ENCODE results near the gene HTRA3.

DNA sequence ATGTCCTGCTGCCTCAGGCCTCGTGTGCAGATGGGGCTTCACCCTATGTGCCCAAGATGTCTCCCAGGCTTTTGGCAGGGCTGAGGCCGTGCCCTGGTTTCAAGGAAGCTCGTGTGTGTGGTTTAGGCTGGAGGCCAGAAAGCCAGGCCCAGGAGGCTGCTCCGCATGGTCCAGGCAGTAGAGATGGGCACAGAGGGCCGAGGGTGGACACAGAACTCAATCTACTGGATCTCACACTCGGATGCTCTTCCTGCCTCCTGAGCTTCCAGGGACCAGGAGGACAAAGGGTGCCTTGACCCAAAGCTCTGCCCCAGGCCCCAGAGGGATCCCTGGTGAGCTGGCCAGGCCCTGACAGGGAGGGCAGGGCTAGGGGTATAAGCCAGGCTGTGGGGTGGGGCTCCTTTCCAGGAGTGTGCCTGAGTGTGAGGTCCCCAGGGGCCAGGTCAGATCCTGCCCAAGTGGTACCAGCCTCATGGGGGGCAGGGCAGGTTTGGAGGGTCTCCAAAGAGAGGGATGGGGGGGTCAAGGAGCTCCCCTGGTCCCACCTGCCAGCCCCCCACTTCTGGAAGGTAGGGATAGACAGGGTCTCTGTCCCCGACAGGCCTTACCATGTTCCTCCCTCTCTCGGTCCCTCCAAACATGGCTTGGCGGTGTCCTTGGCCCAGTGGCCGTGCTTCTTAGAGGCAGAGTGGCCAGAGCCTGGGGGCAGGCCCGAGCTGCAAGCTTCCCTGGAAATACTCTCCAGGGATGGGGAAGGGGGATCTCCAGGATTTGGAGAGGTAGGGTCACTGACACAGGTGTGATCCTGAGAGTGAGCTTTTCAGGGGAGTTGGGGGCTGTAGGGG, 23.8 kb downstream of the HTRA3 start:
- TF ChIP-seq POLR2AphosphoS5 (IDR thresholded peaks at IDR 0.05; ENCODE audit: borderline replicate concordance, low read depth, low read length), result no peak
- TF ChIP-seq EZH2 (IDR thresholded peaks at IDR 0.05), result no peak
